HUDEP-2 (cell line): Measurements from ENCODE around the gene ADAMTS9.

Experiments used
- DNase-seq, 76 experiments: peaks; one replicate each; lab custom pipeline; 2025; ENCODE audit not compliant: unreplicated experiment in 76 of 76; lab: John Stamatoyannopoulos, UW

Gene ADAMTS9

GRCh38 chr3:64625381-64625780 lies 62.4 kb downstream of the ADAMTS9 start:
- DNase-seq, result no peak

GRCh38 chr3:64623125-64623524 lies 64.7 kb downstream of the ADAMTS9 start:
- no peak for DNase-seq

- DNase-seq, result no peak
Measured at GRCh38 chr3:64621726-64622395, 65.9 kb downstream of the ADAMTS9 start.

GRCh38 chr3:64621275-64621674 lies 66.5 kb downstream of the ADAMTS9 start:
- no peak for DNase-seq

GRCh38 chr3:64620020-64620419 lies 67.8 kb downstream of the ADAMTS9 start:
- no peak for DNase-seq

GRCh38 chr3:64619216-64619615 lies 68.6 kb downstream of the ADAMTS9 start:
- no peak for DNase-seq

- no peak for DNase-seq
Measured at GRCh38 chr3:64617610-64618009, 70.2 kb downstream of the ADAMTS9 start.

- DNase-seq, result no peak
Measured at GRCh38 chr3:64616953-64617352, 70.8 kb downstream of the ADAMTS9 start.

- peak in 1 of 76 experiments; percentile 1 for DNase-seq
Measured at GRCh38 chr3:64612916-64613526, 74.8 kb downstream of the ADAMTS9 start.

GRCh38 chr3:64612082-64612860 lies 75.5 kb downstream of the ADAMTS9 start:
- no peak for DNase-seq

GRCh38 chr3:64608741-64609140 lies 79.1 kb downstream of the ADAMTS9 start:
- no peak for DNase-seq

- DNase-seq, result no peak
Measured at GRCh38 chr3:64607032-64607551, 80.7 kb downstream of the ADAMTS9 start.

- DNase-seq, result no peak
Measured at GRCh38 chr3:64604313-64604712, 83.5 kb downstream of the ADAMTS9 start.

- DNase-seq, result no peak
Measured at GRCh38 chr3:64601824-64602223, 86.0 kb downstream of the ADAMTS9 start.

- no peak for DNase-seq
Measured at GRCh38 chr3:64600246-64600950, 87.4 kb downstream of the ADAMTS9 start.

GRCh38 chr3:64599651-64600050 lies 88.1 kb downstream of the ADAMTS9 start:
- DNase-seq, result no peak

- DNase-seq, result no peak
Measured at GRCh38 chr3:64595253-64595694, 92.5 kb downstream of the ADAMTS9 start.

GRCh38 chr3:64594134-64594533 lies 93.7 kb downstream of the ADAMTS9 start:
- no peak for DNase-seq

- DNase-seq, result no peak
Measured at GRCh38 chr3:64593350-64593749, 94.5 kb downstream of the ADAMTS9 start.

- DNase-seq, result no peak
Measured at GRCh38 chr3:64591615-64592014, 96.2 kb downstream of the ADAMTS9 start.

- DNase-seq, result no peak
Measured at GRCh38 chr3:64588380-64588779, 99.4 kb downstream of the ADAMTS9 start.
